ENCODE data around the gene RBM15. TPM values are rescaled to one million over a fixed set of nuclear protein-coding genes. Genes with fewer than 3 reads are reported as not detected.

The RBM15 gene
- polyA plus RNA-seq, 1 of the 3 experiments (the other 2 are of a cell fraction), result 3.8 TPM

DNA sequence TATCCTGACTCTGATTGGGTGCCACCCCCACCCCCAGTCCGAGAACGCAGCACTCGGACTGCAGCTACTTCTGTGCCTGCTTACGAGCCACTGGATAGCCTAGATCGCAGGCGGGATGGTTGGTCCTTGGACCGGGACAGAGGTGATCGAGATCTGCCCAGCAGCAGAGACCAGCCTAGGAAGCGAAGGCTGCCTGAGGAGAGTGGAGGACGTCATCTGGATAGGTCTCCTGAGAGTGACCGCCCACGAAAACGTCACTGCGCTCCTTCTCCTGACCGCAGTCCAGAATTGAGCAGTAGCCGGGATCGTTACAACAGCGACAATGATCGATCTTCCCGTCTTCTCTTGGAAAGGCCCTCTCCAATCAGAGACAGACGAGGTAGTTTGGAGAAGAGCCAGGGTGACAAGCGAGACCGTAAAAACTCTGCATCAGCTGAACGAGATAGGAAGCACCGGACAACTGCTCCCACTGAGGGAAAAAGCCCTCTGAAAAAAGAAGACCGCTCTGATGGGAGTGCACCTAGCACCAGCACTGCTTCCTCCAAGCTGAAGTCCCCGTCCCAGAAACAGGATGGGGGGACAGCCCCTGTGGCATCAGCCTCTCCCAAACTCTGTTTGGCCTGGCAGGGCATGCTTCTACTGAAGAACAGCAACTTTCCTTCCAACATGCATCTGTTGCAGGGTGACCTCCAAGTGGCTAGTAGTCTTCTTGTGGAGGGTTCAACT is 2.1 kb downstream of the RBM15 start:
- H3K4me3 ChIP-seq (ENCODE audit: low read depth in 2 of 2, low read length in 1 of 2), result peak overlapping the region; percentile 6 to 50; a peak in 3 of 4 replicates
- ChIA-PET CTCF (interaction anchor here (1.2 to 10.0 kb wide), 5 partner anchors 25 to 145 kb away, joined by 3 to 100 read pairs (median 14); no protein-coding TSS in a partner anchor), POLR2A (no interaction called here)
- peaks cover 50 to 60% of the 10 kb centered on the region in 2 experiments for H3K36me3 ChIP-seq (replicated peaks in 1 of 2; ENCODE audit: control insufficient read depth in 1 of 2, insufficient read depth in 2 of 2, low read length in 1 of 2)
- no peak overlapping the region for H3K9ac ChIP-seq
- no peak overlapping the region for H3K27ac ChIP-seq (ENCODE audit: low read depth in 2 of 2, low read length in 1 of 2)
- no peaks in the 10 kb centered on the region for H3K9me3 ChIP-seq
- TF ChIP-seq, protein P1, sequence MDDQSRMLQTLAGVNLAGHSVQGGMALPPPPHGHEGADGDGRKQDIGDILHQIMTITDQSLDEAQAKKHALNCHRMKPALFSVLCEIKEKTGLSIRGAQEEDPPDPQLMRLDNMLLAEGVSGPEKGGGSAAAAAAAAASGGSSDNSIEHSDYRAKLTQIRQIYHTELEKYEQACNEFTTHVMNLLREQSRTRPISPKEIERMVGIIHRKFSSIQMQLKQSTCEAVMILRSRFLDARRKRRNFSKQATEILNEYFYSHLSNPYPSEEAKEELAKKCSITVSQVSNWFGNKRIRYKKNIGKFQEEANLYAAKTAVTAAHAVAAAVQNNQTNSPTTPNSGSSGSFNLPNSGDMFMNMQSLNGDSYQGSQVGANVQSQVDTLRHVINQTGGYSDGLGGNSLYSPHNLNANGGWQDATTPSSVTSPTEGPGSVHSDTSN (IDR thresholded peaks at IDR 0.05), result no peak
- no peak for TF ChIP-seq FOSL2 (IDR thresholded peaks at IDR 0.05; ENCODE audit: borderline replicate concordance, low read depth)
- TF ChIP-seq TCF12 (IDR thresholded peaks at IDR 0.05), result no peak
- TF ChIP-seq MAX (IDR thresholded peaks at IDR 0.05; ENCODE audit: low read depth), result no peak
- no peak for TF ChIP-seq YY1 (IDR thresholded peaks at IDR 0.05; ENCODE audit: low read depth)
- TF ChIP-seq RFX5 (IDR thresholded peaks at IDR 0.05; ENCODE audit: low read length), result no peak
- no peak for TF ChIP-seq NRF1 (IDR thresholded peaks at IDR 0.05; ENCODE audit: low read depth, low read length)
- no peak for TF ChIP-seq EZH2phosphoT487 (IDR thresholded peaks at IDR 0.05; ENCODE audit: borderline replicate concordance, low read depth)
- TF ChIP-seq, protein P2, sequence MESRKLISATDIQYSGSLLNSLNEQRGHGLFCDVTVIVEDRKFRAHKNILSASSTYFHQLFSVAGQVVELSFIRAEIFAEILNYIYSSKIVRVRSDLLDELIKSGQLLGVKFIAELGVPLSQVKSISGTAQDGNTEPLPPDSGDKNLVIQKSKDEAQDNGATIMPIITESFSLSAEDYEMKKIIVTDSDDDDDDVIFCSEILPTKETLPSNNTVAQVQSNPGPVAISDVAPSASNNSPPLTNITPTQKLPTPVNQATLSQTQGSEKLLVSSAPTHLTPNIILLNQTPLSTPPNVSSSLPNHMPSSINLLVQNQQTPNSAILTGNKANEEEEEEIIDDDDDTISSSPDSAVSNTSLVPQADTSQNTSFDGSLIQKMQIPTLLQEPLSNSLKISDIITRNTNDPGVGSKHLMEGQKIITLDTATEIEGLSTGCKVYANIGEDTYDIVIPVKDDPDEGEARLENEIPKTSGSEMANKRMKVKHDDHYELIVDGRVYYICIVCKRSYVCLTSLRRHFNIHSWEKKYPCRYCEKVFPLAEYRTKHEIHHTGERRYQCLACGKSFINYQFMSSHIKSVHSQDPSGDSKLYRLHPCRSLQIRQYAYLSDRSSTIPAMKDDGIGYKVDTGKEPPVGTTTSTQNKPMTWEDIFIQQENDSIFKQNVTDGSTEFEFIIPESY (IDR thresholded peaks at IDR 0.05; ENCODE audit: borderline replicate concordance, low read depth), result no peak
- no peak for TF ChIP-seq NFIC (IDR thresholded peaks at IDR 0.05; ENCODE audit: borderline replicate concordance)
- no peak for TF ChIP-seq REST (IDR thresholded peaks at IDR 0.05; ENCODE audit: low read depth, low read length)
- no peak for TF ChIP-seq JUND (IDR thresholded peaks at IDR 0.05)
- no peak for TF ChIP-seq IRF3 (IDR thresholded peaks at IDR 0.05; ENCODE audit: low read depth, low read length)
- TF ChIP-seq SMC3 (IDR thresholded peaks at IDR 0.05; ENCODE audit: low read depth, low read length), result no peak
- TF ChIP-seq POLR2AphosphoS5 (IDR thresholded peaks at IDR 0.05; ENCODE audit: low read depth, low read length), result no peak
- TF ChIP-seq MEF2A (IDR thresholded peaks at IDR 0.05; ENCODE audit: borderline replicate concordance, low read depth), result no peak
- H3K79me2 ChIP-seq (ENCODE audit: insufficient read depth), result peaks cover 77% of the 10 kb centered on the region
- H3F3A ChIP-seq (replicated peaks; ENCODE audit: insufficient read depth), result peaks cover 18% of the 10 kb centered on the region
- DNase-seq, result no peak
- H3K4me2 ChIP-seq, result peak overlapping the region; percentile 86
- H4K20me1 ChIP-seq (ENCODE audit: insufficient read depth), result peaks cover 61% of the 10 kb centered on the region
- peaks cover 43 to 45% of the 10 kb centered on the region in 2 experiments for H3K4me1 ChIP-seq (ENCODE audit: control insufficient read depth in 1 of 2, insufficient read depth in 2 of 2, low read depth in 1 of 2, low read length in 1 of 2)
- H3K27me3 ChIP-seq (ENCODE audit: insufficient read depth), result no peaks in the 10 kb centered on the region
- no peaks in the 10 kb centered on the region for H3K9me2 ChIP-seq
- WGBS (ENCODE audit: low lambda C conversion rate), result 93% methylated on average over 27 of the region's 27 CpGs
- H2AFZ ChIP-seq (ENCODE audit: low read depth), result no peak overlapping the region

Measured in SK-N-SH (cell line).